ENCODE measurements around the gene RAB36.

- TF ChIP-seq CTCF (IDR thresholded peaks at IDR 0.05; ENCODE audit: poor library complexity, severe bottlenecking) (no peak), REST (IDR thresholded peaks at IDR 0.05; ENCODE audit: borderline replicate concordance) (no peak), MXI1 (conservative IDR thresholded peaks at IDR 0.05; ENCODE audit: poor library complexity, severe bottlenecking) (no peak), EZH2 (IDR thresholded peaks at IDR 0.05; ENCODE audit: borderline replicate concordance, insufficient read depth, low read length, poor library complexity, severe bottlenecking) (no peak), TAF1 (IDR thresholded peaks at IDR 0.05; ENCODE audit: low read depth) (no peak), POLR2AphosphoS5 (IDR thresholded peaks at IDR 0.05) (no peak), EP300 (conservative IDR thresholded peaks at IDR 0.05; ENCODE audit: poor library complexity, severe bottlenecking) (no peak)
These were observed 1.4 kb downstream of the RAB36 start for GRCh38 chr22:23146478-23147205.

Measured in neural cell (in vitro differentiated cells).